H1 (cell line): ENCODE data around the gene SRSF1. TPM values are rescaled to one million over a fixed set of nuclear protein-coding genes. Genes with fewer than 3 reads are reported as not detected.

Source experiments
- CTCF ChIA-PET: fragments of 300-600 bp; sonication (Branson Sonifier 250); formaldehyde crosslinking; loops from one replicate; lab custom pipeline; 2021; ENCODE audit not compliant: partially characterized antibody; lab: Charles Lee
- POLR2A ChIA-PET: fragments of 300-600 bp; sonication (Branson Sonifier 250); formaldehyde crosslinking; loops from one replicate; lab custom pipeline; 2021; ENCODE audit warnings: inconsistent platforms; ENCODE audit not compliant: partially characterized antibody; lab: Charles Lee
- DNase-seq, 2 experiments: peaks; one replicate each; pipeline versions ENCODE4 v3.0.0 to v3.0.0-alpha.2; 2010 to 2022; ENCODE audit warnings: low spot score in 2 of 2, low read depth in 1 of 2, mixed read lengths in 1 of 2
- FAIRE-seq: peaks from 2 replicates; lab custom pipeline; 2011; peaks lifted over from hg19 to GRCh38; lab: Jason Lieb, UNC
- H2AFZ ChIP-seq: 2 replicates; pipeline ENCODE4 v1.8.1; 2012; ENCODE audit warnings: low read length, inconsistent platforms
- H2AK5ac ChIP-seq: 2 replicates; pipeline ENCODE4 v1.6.1; 2013; ENCODE audit warnings: low read depth, low read length
- H2BK120ac ChIP-seq: replicated peaks from 2 replicates; pipeline ENCODE3; 2013; ENCODE audit warnings: low read depth, low read length, inconsistent platforms
- H2BK12ac ChIP-seq: 2 replicates; pipeline ENCODE4 v1.6.1; 2013; ENCODE audit warnings: low read depth, low read length
- H2BK15ac ChIP-seq: 2 replicates; pipeline ENCODE4 v1.6.1; 2013; ENCODE audit warnings: low read length
- H2BK20ac ChIP-seq: 2 replicates; pipeline ENCODE4 v1.6.1; 2013; ENCODE audit warnings: low read length
- H2BK5ac ChIP-seq: 2 replicates; pipeline ENCODE4 v1.6.1; 2013; ENCODE audit warnings: low read depth, low read length
- H3K14ac ChIP-seq: 2 replicates; pipeline ENCODE4 v1.6.1; 2013; ENCODE audit warnings: inconsistent platforms; ENCODE audit not compliant: insufficient read length
- H3K18ac ChIP-seq: 2 replicates; pipeline ENCODE4 v1.6.1; 2013; ENCODE audit warnings: low read length; ENCODE audit errors: extremely low read depth
- H3K23ac ChIP-seq: 2 replicates; pipeline ENCODE4 v1.6.1; 2013; ENCODE audit warnings: inconsistent platforms; ENCODE audit not compliant: insufficient read length
- H3K23me2 ChIP-seq: 2 replicates; pipeline ENCODE4 v1.6.1; 2013; ENCODE audit warnings: low read depth, low read length
- H3K27ac ChIP-seq: 2 replicates; pipeline ENCODE4 v1.6.1; 2011; ENCODE audit warnings: low read depth, low read length, inconsistent platforms
- H3K27me3 ChIP-seq, 4 experiments: replicated peaks in 1 of 4; 1 replicate in 1 of 4; 2 replicates in 3 of 4; pipeline versions ENCODE4 v1.6.1 to v1.8.1; 2011 to 2013; ENCODE audit warnings: low read length in 3 of 4, mild to moderate bottlenecking in 3 of 4, inconsistent platforms in 2 of 4, mixed read lengths in 2 of 4, moderate library complexity in 1 of 4; ENCODE audit not compliant: control insufficient read depth in 3 of 4, insufficient read depth in 3 of 4; ENCODE audit errors: extremely low read depth in 1 of 4
- H3K36me3 ChIP-seq, 4 experiments: 2 replicates each; pipeline versions ENCODE4 v1.6.1 to v1.8.1; 2011 to 2013; ENCODE audit warnings: mild to moderate bottlenecking in 4 of 4, low read length in 3 of 4, moderate library complexity in 2 of 4, control low read depth in 1 of 4, inconsistent platforms in 1 of 4; ENCODE audit not compliant: insufficient read depth in 4 of 4, control insufficient read depth in 2 of 4
- H3K4ac ChIP-seq: replicated peaks from 2 replicates; pipeline ENCODE3; 2013; ENCODE audit warnings: low read length, low read depth, mixed read lengths, inconsistent platforms; ENCODE audit not compliant: insufficient read length
- H3K4me1 ChIP-seq, 4 experiments: replicated peaks in 1 of 4; 1 replicate in 1 of 4; 2 replicates in 3 of 4; pipeline versions ENCODE4 v1.6.1 to v1.8.1; 2011 to 2013; ENCODE audit warnings: low read length in 3 of 4, inconsistent platforms in 2 of 4, mixed read lengths in 1 of 4; ENCODE audit not compliant: insufficient read depth in 4 of 4, control insufficient read depth in 3 of 4
- H3K4me2 ChIP-seq, 2 experiments: 2 replicates each; pipeline versions ENCODE4 v1.6.1 to v1.8.1; 2011 to 2013; ENCODE audit warnings: low read depth in 2 of 2, low read length in 2 of 2, control low read depth in 1 of 2, inconsistent platforms in 1 of 2, mild to moderate bottlenecking in 1 of 2; ENCODE audit not compliant: insufficient read depth in 1 of 2
- H3K4me3 ChIP-seq, 4 experiments: fragments of 200-600, 300-600 bp in 1 of 4; sonication (generic), shearing (Covaris generic), sonication (Bioruptor Twin) in 1 of 4; 2 replicates each; pipeline versions ENCODE4 v1.5.1 to v1.8.1; 2011 to 2016; ENCODE audit warnings: low read length in 4 of 4, low read depth in 3 of 4, control low read depth in 2 of 4, inconsistent platforms in 2 of 4, mild to moderate bottlenecking in 2 of 4, mixed read lengths in 1 of 4, moderate library complexity in 1 of 4; ENCODE audit not compliant: insufficient read depth in 2 of 4; ENCODE audit errors: extremely low read depth in 1 of 4
- H3K56ac ChIP-seq: replicated peaks from 2 replicates; pipeline ENCODE3; 2013; ENCODE audit warnings: low read depth, mild to moderate bottlenecking, mixed read lengths, low read length, inconsistent platforms; ENCODE audit not compliant: insufficient read length
- H3K79me1 ChIP-seq: 2 replicates; pipeline ENCODE4 v1.6.1; 2013; ENCODE audit warnings: low read depth, low read length, control low read depth
- H3K79me2 ChIP-seq, 2 experiments: 2 replicates each; pipeline versions ENCODE4 v1.6.1 to v1.8.1; 2012 to 2013; ENCODE audit warnings: low read length in 2 of 2, mild to moderate bottlenecking in 2 of 2, inconsistent platforms in 1 of 2; ENCODE audit not compliant: insufficient read depth in 2 of 2, control insufficient read depth in 1 of 2
- H3K9ac ChIP-seq, 4 experiments: replicated peaks in 1 of 4; 1 replicate in 1 of 4; 2 replicates in 3 of 4; pipeline versions ENCODE4 v1.6.1 to v1.8.1; 2011 to 2013; ENCODE audit warnings: low read depth in 3 of 4, low read length in 3 of 4, control low read depth in 2 of 4, mild to moderate bottlenecking in 2 of 4, moderate library complexity in 2 of 4, inconsistent platforms in 1 of 4; ENCODE audit errors: extremely low read depth in 1 of 4
- H3K9me3 ChIP-seq, 2 experiments: 2 replicates each; pipeline versions ENCODE4 v1.6.1 to v1.8.1; 2012 to 2013; ENCODE audit warnings: mild to moderate bottlenecking in 2 of 2, moderate library complexity in 2 of 2, control low read depth in 1 of 2, inconsistent platforms in 1 of 2, low read depth in 1 of 2, low read length in 1 of 2, mixed read lengths in 1 of 2; ENCODE audit not compliant: insufficient read depth in 2 of 2
- H4K20me1 ChIP-seq, 2 experiments: replicated peaks in 1 of 2; 2 replicates each; pipeline versions ENCODE3 to v1.8.1; 2011 to 2013; ENCODE audit warnings: inconsistent platforms in 2 of 2, low read length in 2 of 2, mild to moderate bottlenecking in 1 of 2; ENCODE audit not compliant: insufficient read depth in 2 of 2, control insufficient read depth in 1 of 2
- H4K5ac ChIP-seq: 2 replicates; pipeline ENCODE4 v1.6.1; 2013; ENCODE audit warnings: low read length, low read depth, mixed read lengths, inconsistent platforms; ENCODE audit not compliant: insufficient read length
- H4K8ac ChIP-seq: 2 replicates; pipeline ENCODE4 v1.8.0; 2013; ENCODE audit warnings: mild to moderate bottlenecking, moderate library complexity, low read length, inconsistent platforms; ENCODE audit not compliant: insufficient read depth; ENCODE audit errors: extremely low read depth
- H4K91ac ChIP-seq: replicated peaks from 2 replicates; pipeline ENCODE3; 2013; ENCODE audit warnings: low read length, mixed read lengths, inconsistent platforms; ENCODE audit not compliant: insufficient read length
- CBX8 ChIP-seq: fragments of 300-800, 300-1000 bp; sonication (generic); IDR thresholded peaks from 2 replicates; pipeline ENCODE4 v1.7.1; 2016; ENCODE audit warnings: low read depth, low read length, borderline replicate concordance
- CHD1 ChIP-seq: IDR thresholded peaks from 2 replicates; pipeline ENCODE4 v1.6.1; 2012; ENCODE audit warnings: low read depth, low read length, improper control_type of control experiment
- EZH2 ChIP-seq: fragments of 200-600 bp; sonication (generic); IDR thresholded peaks from 2 replicates; pipeline ENCODE4 v1.7.1; 2012; ENCODE audit warnings: low read depth, mild to moderate bottlenecking, moderate library complexity, low read length, inconsistent platforms; ENCODE audit not compliant: severe bottlenecking
- GABPA ChIP-seq: IDR thresholded peaks from 2 replicates; pipeline ENCODE4 v1.6.1; 2011; ENCODE audit warnings: mild to moderate bottlenecking, low read length, moderate library complexity, borderline replicate concordance; ENCODE audit not compliant: insufficient read depth
- NANOG ChIP-seq: IDR thresholded peaks from 2 replicates; pipeline ENCODE4 v1.6.1; 2011; ENCODE audit warnings: low read length, low read depth, mild to moderate bottlenecking, inconsistent platforms; ENCODE audit not compliant: insufficient read depth, poor library complexity, severe bottlenecking
- RBBP5 ChIP-seq: IDR thresholded peaks from 2 replicates; pipeline ENCODE4 v1.7.1; 2012; ENCODE audit warnings: low read depth, mild to moderate bottlenecking, inconsistent platforms, low read length, moderate library complexity, borderline replicate concordance
- SP4 ChIP-seq: IDR thresholded peaks from 2 replicates; pipeline ENCODE4 v1.6.1; 2012; ENCODE audit warnings: low read length, inconsistent platforms
- TAF1 ChIP-seq: IDR thresholded peaks from 2 replicates; pipeline ENCODE4 v1.6.1; 2011; ENCODE audit warnings: mild to moderate bottlenecking, low read depth, low read length
- WGBS, 2 experiments: shearing (Covaris generic) in 1 of 2; methylation state at CpG; one replicate each; pipeline versions ENCODE4 v1.1.6 to v1.1.7; 2013 to 2015; ENCODE audit warnings: low lambda C conversion rate in 2 of 2, mixed read lengths in 2 of 2, inconsistent platforms in 1 of 2, low coverage in 1 of 2, missing lambda C conversion rate in 1 of 2; ENCODE audit not compliant: insufficient replicate concordance in 2 of 2, insufficient coverage in 1 of 2, insufficient read length in 1 of 2; ENCODE audit errors: extremely low coverage in 1 of 2, missing lambda C conversion rate in 1 of 2; 5-methylcytosine and 5-hydroxymethylcytosine counted together
- polyA plus RNA-seq, 7 experiments: library from polyadenylated mRNA; depleted of rRNA in 3 of 7; stranded (reverse) in 5 of 7; unstranded in 2 of 7; fragments of >200 nt in 5 of 7; fragments of 200-250 nt in 2 of 7; gene quantifications; 1 replicate in 5 of 7; 2 replicates in 1 of 7; 4 replicates in 1 of 7; pipeline versions ENCODE4 v1.2.1 to v1.2.3, GENCODE V29; 2011 to 2013; ENCODE audit warnings: missing spikeins in 2 of 7, mixed read lengths in 2 of 7
- total RNA-seq: library from RNA; stranded (reverse); fragmentation: NEBNext Ultra II Directional; extraction: Animal tissue kit (Norgen Biotek cat#: 25700); gene quantifications from 2 replicates; pipeline ENCODE4 v1.2.1, GENCODE V29; 2021
- TF ChIP-seq, protein P1 (sequence below): IDR thresholded peaks from 2 replicates; pipeline ENCODE4 v1.6.1; 2011; ENCODE audit warnings: low read depth, mild to moderate bottlenecking, low read length; ENCODE audit not compliant: insufficient read depth

The SRSF1 gene
- total and polyA plus RNA-seq, 2 of the 8 experiments (the other 6 are each of a cell fraction or from before 2014, with no cell fraction given), result 149 to 429 TPM

DNA sequence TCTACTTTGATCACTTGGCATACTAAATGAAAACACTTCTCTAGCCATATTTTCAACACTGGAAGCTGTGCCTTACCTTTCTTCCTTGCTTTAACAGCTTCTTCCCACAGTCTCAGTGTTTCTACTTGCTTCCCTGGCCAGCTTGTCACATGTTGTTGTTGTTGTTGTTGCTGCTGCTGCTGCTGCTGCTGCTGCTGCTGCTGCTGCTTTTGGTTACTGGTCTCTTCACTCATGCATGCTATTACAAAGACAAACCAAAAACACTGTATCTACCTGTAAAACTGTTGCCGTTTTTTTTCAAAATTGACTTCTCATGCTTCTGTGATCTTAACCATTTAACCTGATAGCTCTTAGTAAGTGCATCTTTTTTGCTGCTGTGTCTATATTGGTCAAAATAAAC is 28.0 kb downstream of the SRSF1 start:
- Histone ChIP-seq H4K20me1 (peaks cover 2 to 8% of the 10 kb centered on the region in 2 experiments), H3K23me2 (no peaks in the 10 kb centered on the region), H2BK5ac (no peak overlapping the region), H4K5ac (no peak overlapping the region), H3K4me1 (no peaks in the 10 kb centered on the region), H4K8ac (no peak overlapping the region), H3K79me1 (peaks cover 2% of the 10 kb centered on the region; the same call in 1 of the 2 replicates), H3K36me3 (peaks cover 16 to 79% (median 59%) of the 10 kb centered on the region in 4 experiments), H3K79me2 (peaks cover 6 to 32% of the 10 kb centered on the region in 2 experiments), H3K4me3 (no peak overlapping the region), H2BK120ac (no peak overlapping the region), H3K56ac (no peak overlapping the region), H2AK5ac (no peak overlapping the region), H3K27me3 (no peaks in the 10 kb centered on the region), H3K4ac (no peak overlapping the region), H2BK15ac (no peak overlapping the region), H2AFZ (no peak overlapping the region), H3K4me2 (no peak overlapping the region), H3K18ac (no peak overlapping the region), H3K27ac (no peak overlapping the region), H2BK20ac (no peak overlapping the region), H3K23ac (no peak overlapping the region), H2BK12ac (no peak overlapping the region), H4K91ac (no peak overlapping the region), H3K9ac (no peak overlapping the region), H3K14ac (no peak overlapping the region), H3K9me3 (no peaks in the 10 kb centered on the region)
- no peak for TF ChIP-seq CBX8
- TF ChIP-seq NANOG, result no peak
- no peak for TF ChIP-seq GABPA
- TF ChIP-seq, protein P1, sequence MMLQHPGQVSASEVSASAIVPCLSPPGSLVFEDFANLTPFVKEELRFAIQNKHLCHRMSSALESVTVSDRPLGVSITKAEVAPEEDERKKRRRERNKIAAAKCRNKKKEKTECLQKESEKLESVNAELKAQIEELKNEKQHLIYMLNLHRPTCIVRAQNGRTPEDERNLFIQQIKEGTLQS, result no peak
- no peak for TF ChIP-seq EZH2
- no peak for TF ChIP-seq TAF1
- TF ChIP-seq CHD1, result no peak
- TF ChIP-seq SP4, result no peak
- TF ChIP-seq RBBP5, result no peak
- WGBS, 2 experiments, result 92% methylated on average over 1 of the region's 1 CpG; no CpG with 5 or more reads in 1 of the 2 experiments
- FAIRE-seq (no peak), DNase-seq (no peak)
- POLR2A ChIA-PET, result interaction anchor here (1.2 kb wide), 1 partner anchor 11 kb away, joined by 4 read pairs; no protein-coding TSS in a partner anchor
- CTCF ChIA-PET, result interaction anchor here (0.6 to 1.5 kb wide), 3 partner anchors 117 to 133 kb away, joined by 3 to 6 read pairs (median 3); no protein-coding TSS in a partner anchor
